ENCODE measurements around the gene HTR1A. TPM values are rescaled to one million over a fixed set of nuclear protein-coding genes. Genes with fewer than 3 reads are reported as not detected.

HTR1A gene
- polyA plus RNA-seq, 1 of the 3 experiments (the other 2 are of a cell fraction), result not detected

Other genes starting within 250 kb of the HTR1A start
- 0.02 and 0.05 TPM in 2 replicates for gene RNF180, start 203.4 kb upstream of the HTR1A start, polyA plus RNA-seq (2012; rRNA removed)

Measured in SK-N-SH (cell line).